K562 (cell line): ENCODE measurements around the gene TUT1. TPM values are rescaled to one million over a fixed set of nuclear protein-coding genes. Genes with fewer than 3 reads are reported as not detected.

Experiments
- BMI1 ChIP-seq: fragments of 150-350 bp; IDR thresholded peaks from 2 replicates; pipeline ENCODE4 v1.6.1; 2014; ENCODE audit warnings: low read length
- HDAC8 ChIP-seq: fragments of 450-650 bp; IDR thresholded peaks from 2 replicates; pipeline ENCODE4 v1.6.1; 2016; ENCODE audit warnings: mild to moderate bottlenecking, missing genetic modification characterization, moderate library complexity, missing compliant biosample characterization
- HNRNPH1 ChIP-seq: fragments of 200-400 bp; formaldehyde crosslinking; optimal IDR thresholded peaks from 2 replicates; pipeline ENCODE3; 2017; ENCODE audit warnings: low read depth, mild to moderate bottlenecking, low read length, moderate library complexity
- HSF4 ChIP-seq: fragments of 250-450 bp; sonication (Bioruptor Pico); IDR thresholded peaks from 2 replicates; pipeline ENCODE4 v2.1.2; 2022; ENCODE audit warnings: mild to moderate bottlenecking, moderate library complexity, borderline replicate concordance
- PHB2 ChIP-seq: fragments of 450-650 bp; IDR thresholded peaks from 2 replicates; pipeline ENCODE4 v1.6.1; 2017; ENCODE audit warnings: low read depth
- PHF21A ChIP-seq: fragments of 450-650 bp; IDR thresholded peaks from 2 replicates; pipeline ENCODE4 v1.6.1; 2017; ENCODE audit warnings: low read depth, borderline replicate concordance
- RB1 ChIP-seq: fragments of 450-650 bp; IDR thresholded peaks from 2 replicates; pipeline ENCODE4 v1.6.1; 2017; ENCODE audit warnings: low read depth, mild to moderate bottlenecking
- RNF2 ChIP-seq: sonication (generic); IDR thresholded peaks from 2 replicates; pipeline ENCODE4 v1.6.1; 2016
- SMARCE1 ChIP-seq: fragments of 450-650 bp; IDR thresholded peaks from 2 replicates; pipeline ENCODE4 v1.7.1; 2016; ENCODE audit warnings: mild to moderate bottlenecking
- SP1 ChIP-seq: sonication (generic); formaldehyde crosslinking; IDR thresholded peaks from 2 replicates; pipeline ENCODE4 v1.8.1; 2022; ENCODE audit warnings: mild to moderate bottlenecking, missing genetic modification reagents
- STAT5B ChIP-seq: fragments of 250-450 bp; sonication (Bioruptor Pico); IDR thresholded peaks from 2 replicates; pipeline ENCODE4 v1.8.0; 2021; ENCODE audit warnings: mild to moderate bottlenecking, inconsistent platforms
- TOE1 ChIP-seq, 2 experiments: fragments of 450-650 bp in 1 of 2; sonication (generic) in 1 of 2; formaldehyde crosslinking in 1 of 2; IDR thresholded peaks; 2 replicates each; pipeline versions ENCODE4 v1.7.1 to v1.8.0; 2016 to 2022; ENCODE audit warnings: borderline replicate concordance in 2 of 2, mild to moderate bottlenecking in 2 of 2, antibody characterized with exemption in 1 of 2, inconsistent platforms in 1 of 2, low read depth in 1 of 2, missing genetic modification reagents in 1 of 2, moderate library complexity in 1 of 2
- ZBTB8A ChIP-seq: fragments of 450-650 bp; IDR thresholded peaks from 2 replicates; pipeline ENCODE4 v1.6.1; 2018; ENCODE audit warnings: mild to moderate bottlenecking, moderate library complexity; ENCODE audit not compliant: partially characterized antibody
- ZMIZ1 ChIP-seq, 2 experiments: fragments of 150-350 bp in 1 of 2; IDR thresholded peaks; 2 replicates each; pipeline ENCODE4 v1.6.1; 2012 to 2016; ENCODE audit warnings: low read depth in 2 of 2, low read length in 2 of 2, mild to moderate bottlenecking in 1 of 2, moderate library complexity in 1 of 2
- ZNF165 ChIP-seq: fragments of 250-450 bp; sonication (Bioruptor Pico); IDR thresholded peaks from 2 replicates; pipeline ENCODE4 v1.4.0; 2020; ENCODE audit warnings: borderline replicate concordance
- ZNF644 ChIP-seq: fragments of 200-800 bp; sonication (Bioruptor generic); IDR thresholded peaks from 2 replicates; pipeline ENCODE4 v1.6.1; 2016; ENCODE audit warnings: low read depth, missing genetic modification characterization, missing compliant biosample characterization
- polyA plus RNA-seq, 8 experiments: library from polyadenylated mRNA; depleted of rRNA in 4 of 8; stranded (reverse) in 5 of 8; unstranded in 3 of 8; fragments of >200 nt; fragmentation: Nextera tagmentation in 2 of 8; fragmentation: Illumina TruSeq in 1 of 8; extraction: Ambion mirVana in 2 of 8; extraction: Trizol in 1 of 8; gene quantifications; 2 replicates each; pipeline versions ENCODE4 v1.2.1 to v1.2.3, GENCODE V29; 2011 to 2014; ENCODE audit warnings: inconsistent platforms in 1 of 8, missing spikeins in 1 of 8
- total RNA-seq, 7 experiments: library from RNA; depleted of rRNA in 6 of 7; stranded (reverse); fragments of >200 nt in 6 of 7; fragmentation: Illumina TruSeq in 2 of 7; extraction: Trizol in 2 of 7; gene quantifications; 2 replicates each; pipeline versions ENCODE4 v1.2.1 to v1.2.3, GENCODE V29; 2011 to 2021; ENCODE audit warnings: low replicate concordance in 1 of 7
- TF ChIP-seq, protein P1 (sequence below): fragments of 450-650 bp; IDR thresholded peaks from 2 replicates; pipeline ENCODE4 v1.6.1; 2017; ENCODE audit warnings: antibody characterized with exemption, mild to moderate bottlenecking
- TF ChIP-seq, protein P2 (sequence below): fragments of 450-650 bp; IDR thresholded peaks from 2 replicates; pipeline ENCODE4 v1.6.1; 2014; ENCODE audit warnings: low read depth, mild to moderate bottlenecking, moderate library complexity, borderline replicate concordance

Gene TUT1
- total and polyA plus RNA-seq, 9 of the 15 experiments (the other 6 are each of a cell fraction or from before 2014, with no cell fraction given) = 0.66 to 44.3 (median 15.7) TPM

- TF ChIP-seq, protein P1, sequence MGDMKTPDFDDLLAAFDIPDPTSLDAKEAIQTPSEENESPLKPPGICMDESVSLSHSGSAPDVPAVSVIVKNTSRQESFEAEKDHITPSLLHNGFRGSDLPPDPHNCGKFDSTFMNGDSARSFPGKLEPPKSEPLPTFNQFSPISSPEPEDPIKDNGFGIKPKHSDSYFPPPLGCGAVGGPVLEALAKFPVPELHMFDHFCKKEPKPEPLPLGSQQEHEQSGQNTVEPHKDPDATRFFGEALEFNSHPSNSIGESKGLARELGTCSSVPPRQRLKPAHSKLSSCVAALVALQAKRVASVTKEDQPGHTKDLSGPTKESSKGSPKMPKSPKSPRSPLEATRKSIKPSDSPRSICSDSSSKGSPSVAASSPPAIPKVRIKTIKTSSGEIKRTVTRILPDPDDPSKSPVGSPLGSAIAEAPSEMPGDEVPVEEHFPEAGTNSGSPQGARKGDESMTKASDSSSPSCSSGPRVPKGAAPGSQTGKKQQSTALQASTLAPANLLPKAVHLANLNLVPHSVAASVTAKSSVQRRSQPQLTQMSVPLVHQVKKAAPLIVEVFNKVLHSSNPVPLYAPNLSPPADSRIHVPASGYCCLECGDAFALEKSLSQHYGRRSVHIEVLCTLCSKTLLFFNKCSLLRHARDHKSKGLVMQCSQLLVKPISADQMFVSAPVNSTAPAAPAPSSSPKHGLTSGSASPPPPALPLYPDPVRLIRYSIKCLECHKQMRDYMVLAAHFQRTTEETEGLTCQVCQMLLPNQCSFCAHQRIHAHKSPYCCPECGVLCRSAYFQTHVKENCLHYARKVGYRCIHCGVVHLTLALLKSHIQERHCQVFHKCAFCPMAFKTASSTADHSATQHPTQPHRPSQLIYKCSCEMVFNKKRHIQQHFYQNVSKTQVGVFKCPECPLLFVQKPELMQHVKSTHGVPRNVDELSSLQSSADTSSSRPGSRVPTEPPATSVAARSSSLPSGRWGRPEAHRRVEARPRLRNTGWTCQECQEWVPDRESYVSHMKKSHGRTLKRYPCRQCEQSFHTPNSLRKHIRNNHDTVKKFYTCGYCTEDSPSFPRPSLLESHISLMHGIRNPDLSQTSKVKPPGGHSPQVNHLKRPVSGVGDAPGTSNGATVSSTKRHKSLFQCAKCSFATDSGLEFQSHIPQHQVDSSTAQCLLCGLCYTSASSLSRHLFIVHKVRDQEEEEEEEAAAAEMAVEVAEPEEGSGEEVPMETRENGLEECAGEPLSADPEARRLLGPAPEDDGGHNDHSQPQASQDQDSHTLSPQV = peak; percentile 85
- TF ChIP-seq RNF2 (no peak), SP1 (CRISPR knock-in tag) (0 out of 2 replicates have a peak, but pooled peaks have one; percentile 4), ZMIZ1 (IDR thresholded peaks at IDR 0.05; ENCODE audit: low read depth in 2 of 2, low read length in 2 of 2) (no peak), ZNF165 (CRISPR knock-in tag) (peak; percentile 55; the same call in 1 of the 2 replicates), TOE1 (IDR thresholded peaks at IDR 0.05; ENCODE audit: borderline replicate concordance) (peak; percentile 55; the same call in 1 of the 2 replicates), TOE1 (CRISPR knock-in tag; IDR thresholded peaks at IDR 0.05; ENCODE audit: borderline replicate concordance, low read depth) (no peak), SMARCE1 (peak; percentile 29; the same call in 1 of the 2 replicates), HSF4 (CRISPR knock-in tag) (no peak), BMI1 (no peak), PHB2 (no peak), RB1 (no peak; the same call in 1 of the 2 replicates), HNRNPH1 (no peak), ZBTB8A (no peak), STAT5B (CRISPR knock-in tag) (no peak), ZNF644 (tag) (no peak), HDAC8 (no peak), PHF21A (no peak)
- TF ChIP-seq, protein P2, sequence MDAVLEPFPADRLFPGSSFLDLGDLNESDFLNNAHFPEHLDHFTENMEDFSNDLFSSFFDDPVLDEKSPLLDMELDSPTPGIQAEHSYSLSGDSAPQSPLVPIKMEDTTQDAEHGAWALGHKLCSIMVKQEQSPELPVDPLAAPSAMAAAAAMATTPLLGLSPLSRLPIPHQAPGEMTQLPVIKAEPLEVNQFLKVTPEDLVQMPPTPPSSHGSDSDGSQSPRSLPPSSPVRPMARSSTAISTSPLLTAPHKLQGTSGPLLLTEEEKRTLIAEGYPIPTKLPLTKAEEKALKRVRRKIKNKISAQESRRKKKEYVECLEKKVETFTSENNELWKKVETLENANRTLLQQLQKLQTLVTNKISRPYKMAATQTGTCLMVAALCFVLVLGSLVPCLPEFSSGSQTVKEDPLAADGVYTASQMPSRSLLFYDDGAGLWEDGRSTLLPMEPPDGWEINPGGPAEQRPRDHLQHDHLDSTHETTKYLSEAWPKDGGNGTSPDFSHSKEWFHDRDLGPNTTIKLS = no peak
Measured at GRCh38 chr11:62602141-62603071, 11.1 kb upstream of the TUT1 start (continued).
